ENCODE results near the gene ARHGAP42. TPM values are rescaled to one million over a fixed set of nuclear protein-coding genes. Genes with fewer than 3 reads are reported as not detected.

ARHGAP42 gene
- total RNA-seq, 1 experiment from 2014 or later, result 39.1 TPM

DNA sequence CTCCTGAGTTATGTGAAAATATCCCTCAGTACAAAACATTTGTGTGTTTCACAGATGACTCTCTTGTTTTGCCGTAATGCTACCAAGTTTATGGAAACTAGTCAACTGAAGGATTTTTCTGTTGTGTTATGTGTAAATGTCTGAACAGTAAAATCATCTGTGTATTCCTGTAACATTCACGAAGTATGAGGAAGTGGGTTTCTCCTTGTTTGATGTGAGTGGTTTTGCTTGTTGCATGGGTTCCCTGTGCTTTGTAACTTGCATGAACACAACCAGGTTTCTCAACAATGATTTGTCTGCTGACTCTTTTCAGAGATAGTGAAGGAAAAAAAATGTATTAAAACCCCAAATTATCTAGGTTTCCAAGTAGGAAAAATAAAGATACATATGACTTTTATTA lies 304.5 kb downstream of the ARHGAP42 start:
- H3K56ac ChIP-seq (ENCODE audit: insufficient read length, low read depth, low read length), result no peak overlapping the region
- TF ChIP-seq, protein P1, sequence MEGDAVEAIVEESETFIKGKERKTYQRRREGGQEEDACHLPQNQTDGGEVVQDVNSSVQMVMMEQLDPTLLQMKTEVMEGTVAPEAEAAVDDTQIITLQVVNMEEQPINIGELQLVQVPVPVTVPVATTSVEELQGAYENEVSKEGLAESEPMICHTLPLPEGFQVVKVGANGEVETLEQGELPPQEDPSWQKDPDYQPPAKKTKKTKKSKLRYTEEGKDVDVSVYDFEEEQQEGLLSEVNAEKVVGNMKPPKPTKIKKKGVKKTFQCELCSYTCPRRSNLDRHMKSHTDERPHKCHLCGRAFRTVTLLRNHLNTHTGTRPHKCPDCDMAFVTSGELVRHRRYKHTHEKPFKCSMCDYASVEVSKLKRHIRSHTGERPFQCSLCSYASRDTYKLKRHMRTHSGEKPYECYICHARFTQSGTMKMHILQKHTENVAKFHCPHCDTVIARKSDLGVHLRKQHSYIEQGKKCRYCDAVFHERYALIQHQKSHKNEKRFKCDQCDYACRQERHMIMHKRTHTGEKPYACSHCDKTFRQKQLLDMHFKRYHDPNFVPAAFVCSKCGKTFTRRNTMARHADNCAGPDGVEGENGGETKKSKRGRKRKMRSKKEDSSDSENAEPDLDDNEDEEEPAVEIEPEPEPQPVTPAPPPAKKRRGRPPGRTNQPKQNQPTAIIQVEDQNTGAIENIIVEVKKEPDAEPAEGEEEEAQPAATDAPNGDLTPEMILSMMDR (conservative IDR thresholded peaks at IDR 0.05), result no peak
- no peaks in the 10 kb centered on the region for H3K27me3 ChIP-seq (ENCODE audit: insufficient read depth, low read length)
- no peak overlapping the region for H3K27ac ChIP-seq (ENCODE audit: insufficient read length, low read depth, low read length)
- no peak overlapping the region for H2BK15ac ChIP-seq (ENCODE audit: low read depth, low read length)
- no peak overlapping the region for H3K18ac ChIP-seq (ENCODE audit: insufficient read length, low read depth, low read length)
- H2AFZ ChIP-seq (ENCODE audit: low read length), result no peak overlapping the region
- no peaks in the 10 kb centered on the region for H3K79me1 ChIP-seq (ENCODE audit: insufficient read depth, low read depth, low read length, poor library complexity, severe bottlenecking)
- H2BK5ac ChIP-seq (ENCODE audit: insufficient read length, low read length), result no peak overlapping the region
- Mint-ChIP-seq H3K27me3 (ENCODE audit: low read depth) (no peaks in the 10 kb centered on the region), H3K36me3 (ENCODE audit: insufficient read depth in 1 of 3, low read depth in 3 of 3) (peaks cover 0 to 4% (median 0%) of the 10 kb centered on the region in 3 experiments; a peak in 2 of 7 replicates), H3K4me1 (no peaks in the 10 kb centered on the region), H3K27ac (no peak overlapping the region), H3K9me3 (no peaks in the 10 kb centered on the region), H3K4me3 (no peak overlapping the region)
- no peak overlapping the region for H4K8ac ChIP-seq (replicated peaks; ENCODE audit: insufficient read length, low read depth, low read length)
- no peak overlapping the region for H4K91ac ChIP-seq (ENCODE audit: insufficient read length, low read depth, low read length)
- no peak overlapping the region for H3K4ac ChIP-seq (ENCODE audit: low read depth, low read length)
- H2BK20ac ChIP-seq (ENCODE audit: low read depth, low read length, poor library complexity, severe bottlenecking), result no peak overlapping the region
- WGBS (ENCODE audit: extremely low coverage, insufficient read length, low lambda C conversion rate), result no CpG with 5 or more reads among the region's 2 CpGs
- H2BK120ac ChIP-seq (ENCODE audit: low read depth, low read length, poor library complexity, severe bottlenecking), result no peak overlapping the region
- H3K79me2 ChIP-seq (ENCODE audit: insufficient read depth, low read length), result no peaks in the 10 kb centered on the region
- H3K23me2 ChIP-seq (ENCODE audit: insufficient read length, low read depth, low read length, poor library complexity, severe bottlenecking), result no peaks in the 10 kb centered on the region
- no peak overlapping the region for H3K23ac ChIP-seq (ENCODE audit: insufficient read length, low read depth, low read length)
- H3T11ph ChIP-seq (ENCODE audit: low read length), result no peak overlapping the region
- H3K9ac ChIP-seq (ENCODE audit: extremely low read depth, insufficient read length, low read length), result no peak overlapping the region
- H3K14ac ChIP-seq (ENCODE audit: insufficient read depth, low read length), result no peak overlapping the region
- no peaks in the 10 kb centered on the region for H4K20me1 ChIP-seq (ENCODE audit: control insufficient read depth, insufficient read depth, insufficient read length)
- H2BK12ac ChIP-seq (ENCODE audit: insufficient read length, low read depth, low read length), result no peak overlapping the region
- H3K4me2 ChIP-seq (ENCODE audit: insufficient read depth, insufficient read length, low read length), result no peak overlapping the region
- DNase-seq, result no peak
- H4K5ac ChIP-seq (ENCODE audit: insufficient read length, low read depth, low read length), result no peak overlapping the region
- H3K9me3 ChIP-seq (ENCODE audit: control insufficient read depth, low read depth, low read length), result no peaks in the 10 kb centered on the region
- H3K4me1 ChIP-seq (ENCODE audit: insufficient read depth, low read length), result no peaks in the 10 kb centered on the region
- no peak overlapping the region for H2AK5ac ChIP-seq (ENCODE audit: insufficient read length, low read length)

Data from H9 (cell line).